H1 (cell line): Measurements from ENCODE around the gene SARS2.

Experiments used
- CEBPB ChIP-seq: IDR thresholded peaks from 2 replicates; pipeline ENCODE4 v1.6.1; 2012; ENCODE audit warnings: low read depth, low read length
- CHD2 ChIP-seq: IDR thresholded peaks from 2 replicates; pipeline ENCODE4 v1.6.1; 2012; ENCODE audit warnings: low read length, improper control_type of control experiment
- CREB1 ChIP-seq: IDR thresholded peaks from 2 replicates; pipeline ENCODE4 v1.6.1; 2012; ENCODE audit warnings: inconsistent platforms
- CTCF ChIP-seq, 3 experiments: IDR thresholded peaks; 1 replicate in 2 of 3; 2 replicates in 1 of 3; pipeline versions ENCODE4 v1.5.1 to v1.6.1; 2011; ENCODE audit warnings: low read length in 3 of 3, mild to moderate bottlenecking in 3 of 3, inconsistent platforms in 2 of 3, low read depth in 1 of 3, moderate library complexity in 1 of 3; ENCODE audit not compliant: insufficient read depth in 1 of 3; ENCODE audit errors: control extremely low read depth in 1 of 3
- EGR1 ChIP-seq: IDR thresholded peaks from 2 replicates; pipeline ENCODE4 v1.6.1; 2011; ENCODE audit warnings: low read depth, low read length, borderline replicate concordance
- EP300 ChIP-seq, 2 experiments: IDR thresholded peaks; 1 replicate in 1 of 2; 2 replicates in 1 of 2; pipeline ENCODE4 v1.6.1; 2011 to 2012; ENCODE audit warnings: low read depth in 2 of 2, low read length in 2 of 2, mild to moderate bottlenecking in 2 of 2, borderline replicate concordance in 1 of 2, inconsistent platforms in 1 of 2, moderate library complexity in 1 of 2
- GABPA ChIP-seq: IDR thresholded peaks from 2 replicates; pipeline ENCODE4 v1.6.1; 2011; ENCODE audit warnings: mild to moderate bottlenecking, low read length, moderate library complexity, borderline replicate concordance; ENCODE audit not compliant: insufficient read depth
- POLR2A ChIP-seq, 2 experiments: IDR thresholded peaks; 1 replicate in 1 of 2; 2 replicates in 1 of 2; pipeline ENCODE4 v1.6.1; 2011; ENCODE audit warnings: low read depth in 2 of 2, low read length in 2 of 2, mild to moderate bottlenecking in 2 of 2; ENCODE audit errors: control extremely low read depth in 1 of 2
- POLR2AphosphoS5 ChIP-seq: IDR thresholded peaks from 2 replicates; pipeline ENCODE4 v1.6.1; 2011; ENCODE audit warnings: low read depth, low read length
- RAD21 ChIP-seq, 2 experiments: IDR thresholded peaks in 1 of 2; conservative IDR thresholded peaks in 1 of 2; 2 replicates each; pipeline ENCODE4 v1.6.1; 2011; ENCODE audit warnings: low read depth in 2 of 2, low read length in 2 of 2, improper control_type of control experiment in 1 of 2, inconsistent platforms in 1 of 2, mild to moderate bottlenecking in 1 of 2, moderate library complexity in 1 of 2
- RBBP5 ChIP-seq: IDR thresholded peaks from 2 replicates; pipeline ENCODE4 v1.7.1; 2012; ENCODE audit warnings: low read depth, mild to moderate bottlenecking, inconsistent platforms, low read length, moderate library complexity, borderline replicate concordance
- SP1 ChIP-seq: IDR thresholded peaks from 2 replicates; pipeline ENCODE4 v1.6.1; 2011; ENCODE audit warnings: low read depth, low read length
- TAF1 ChIP-seq: IDR thresholded peaks from 2 replicates; pipeline ENCODE4 v1.6.1; 2011; ENCODE audit warnings: mild to moderate bottlenecking, low read depth, low read length
- TCF12 ChIP-seq: IDR thresholded peaks from 2 replicates; pipeline ENCODE4 v1.6.1; 2011; ENCODE audit warnings: low read depth, mild to moderate bottlenecking, low read length

- TF ChIP-seq CTCF (IDR thresholded peaks at IDR 0.05; ENCODE audit: control extremely low read depth in 1 of 3, insufficient read depth in 1 of 3, low read depth in 1 of 3, low read length in 3 of 3) (no peak), GABPA (no peak), CEBPB (no peak), POLR2AphosphoS5 (no peak), CHD2 (no peak), EP300 (IDR thresholded peaks at IDR 0.05; ENCODE audit: borderline replicate concordance in 1 of 2, low read depth in 2 of 2, low read length in 2 of 2) (no peak), CREB1 (no peak), EGR1 (no peak), TAF1 (no peak), POLR2A (IDR thresholded peaks at IDR 0.05; ENCODE audit: control extremely low read depth in 1 of 2, low read depth in 2 of 2, low read length in 2 of 2) (no peak), TCF12 (no peak), RAD21 (IDR thresholded peaks at IDR 0.05 in 1 of 2, conservative IDR thresholded peaks at IDR 0.05 in 1 of 2; ENCODE audit: low read depth in 2 of 2, low read length in 2 of 2) (no peak), RBBP5 (no peak), SP1 (no peak)
Measured at GRCh38 chr19:38867171-38867780, 63.3 kb downstream of the SARS2 start.
